Neural cell (in vitro differentiated cells): ENCODE data around the gene ENOX1. TPM values are rescaled to one million over a fixed set of nuclear protein-coding genes. Genes with fewer than 3 reads are reported as not detected.

Experiments used
- H2AFZ ChIP-seq: fragments of 200-600, 300-800 bp; sonication (generic), shearing (Covaris generic); 2 replicates; pipeline ENCODE4 v1.6.0; 2014; ENCODE audit warnings: low read depth, mild to moderate bottlenecking, antibody characterized with exemption, low read length, moderate library complexity
- H3F3A ChIP-seq: fragments of 200-600 bp; shearing (Covaris generic); 2 replicates; pipeline ENCODE4 v1.6.1; 2016; ENCODE audit warnings: mild to moderate bottlenecking, moderate library complexity, mixed read lengths, antibody characterized with exemption, low read length; ENCODE audit not compliant: insufficient read depth, poor library complexity, severe bottlenecking
- H3K27ac ChIP-seq: fragments of 200-600, 300-800 bp; sonication (generic), shearing (Covaris generic); 2 replicates; pipeline ENCODE4 v1.5.1; 2014; ENCODE audit warnings: mild to moderate bottlenecking, low read length, moderate library complexity
- H3K27me3 ChIP-seq: fragments of 300-800, 200-600 bp; sonication (generic), shearing (Covaris generic); 2 replicates; pipeline ENCODE4 v1.6.0; 2014; ENCODE audit warnings: mild to moderate bottlenecking, low read depth, low read length, moderate library complexity; ENCODE audit not compliant: insufficient read depth
- H3K36me3 ChIP-seq: fragments of 300-800, 200-600 bp; sonication (generic), shearing (Covaris generic); 2 replicates; pipeline ENCODE4 v1.5.1; 2014; ENCODE audit warnings: mild to moderate bottlenecking, antibody characterized with exemption, low read length, moderate library complexity; ENCODE audit not compliant: insufficient read depth
- H3K4me2 ChIP-seq: fragments of 300-800, 200-600 bp; sonication (generic), shearing (Covaris generic); 2 replicates; pipeline ENCODE4 v1.6.0; 2014; ENCODE audit warnings: mild to moderate bottlenecking, low read length
- H3K4me3 ChIP-seq: fragments of 300-800, 200-600 bp; sonication (generic), shearing (Covaris generic); 2 replicates; pipeline ENCODE4 v1.5.1; 2014; ENCODE audit warnings: mild to moderate bottlenecking, low read length, moderate library complexity
- H3K79me2 ChIP-seq: fragments of 200-600 bp; shearing (Covaris generic); replicated peaks from 2 replicates; pipeline ENCODE4 v1.6.0; 2014; ENCODE audit warnings: mild to moderate bottlenecking, low read length, moderate library complexity; ENCODE audit not compliant: insufficient read depth
- H3K9ac ChIP-seq: fragments of 300-800, 200-600 bp; sonication (generic), shearing (Covaris generic); 2 replicates; pipeline ENCODE4 v1.6.1; 2016; ENCODE audit warnings: mild to moderate bottlenecking, low read length, mixed read lengths
- H3K9me2 ChIP-seq: fragments of 200-600 bp; shearing (Covaris generic); 2 replicates; pipeline ENCODE4 v1.6.1; 2016; ENCODE audit warnings: mild to moderate bottlenecking, low read length, mixed read lengths; ENCODE audit not compliant: insufficient read depth
- H3K9me3 ChIP-seq: fragments of 200-600, 300-800 bp; sonication (generic), shearing (Covaris generic); 2 replicates; pipeline ENCODE4 v1.6.1; 2016; ENCODE audit warnings: mild to moderate bottlenecking, mixed run types, low read length, moderate library complexity, mixed read lengths
- H4K20me1 ChIP-seq: fragments of 200-600 bp; shearing (Covaris generic); 2 replicates; pipeline ENCODE4 v1.6.1; 2016; ENCODE audit warnings: mild to moderate bottlenecking, mixed run types; ENCODE audit not compliant: insufficient read depth
- CTCF ChIP-seq: fragments of 450-650 bp; IDR thresholded peaks from 2 replicates; pipeline ENCODE4 v1.5.1; 2014; ENCODE audit warnings: antibody characterized with exemption, mild to moderate bottlenecking, moderate library complexity; ENCODE audit not compliant: poor library complexity, severe bottlenecking
- EP300 ChIP-seq: fragments of 450-650 bp; conservative IDR thresholded peaks from 2 replicates; pipeline ENCODE4 v1.6.1; 2014; ENCODE audit warnings: antibody characterized with exemption, mild to moderate bottlenecking, moderate library complexity; ENCODE audit not compliant: poor library complexity, severe bottlenecking
- EZH2 ChIP-seq: fragments of 200-600, 300-800 bp; shearing (Covaris generic), sonication (generic); IDR thresholded peaks from 2 replicates; pipeline ENCODE4 v1.6.1; 2014; ENCODE audit warnings: antibody characterized with exemption, low read length, borderline replicate concordance, mild to moderate bottlenecking; ENCODE audit not compliant: insufficient read depth, poor library complexity, severe bottlenecking
- MXI1 ChIP-seq: fragments of 450-650 bp; conservative IDR thresholded peaks from 2 replicates; pipeline ENCODE4 v1.6.1; 2014; ENCODE audit warnings: antibody characterized with exemption, mild to moderate bottlenecking; ENCODE audit not compliant: poor library complexity, severe bottlenecking
- POLR2AphosphoS5 ChIP-seq: IDR thresholded peaks from 2 replicates; pipeline ENCODE4 v1.6.1; 2012
- RAD21 ChIP-seq: fragments of 450-650 bp; conservative IDR thresholded peaks from 2 replicates; pipeline ENCODE4 v1.6.1; 2014; ENCODE audit warnings: antibody characterized with exemption, mild to moderate bottlenecking, moderate library complexity
- REST ChIP-seq: IDR thresholded peaks from 2 replicates; pipeline ENCODE4 v1.6.1; 2012; ENCODE audit warnings: borderline replicate concordance
- SMC3 ChIP-seq: fragments of 450-650 bp; conservative IDR thresholded peaks from 2 replicates; pipeline ENCODE4 v1.6.1; 2014; ENCODE audit warnings: antibody characterized with exemption, mild to moderate bottlenecking, moderate library complexity; ENCODE audit not compliant: poor library complexity
- TAF1 ChIP-seq: IDR thresholded peaks from 2 replicates; pipeline ENCODE4 v1.6.1; 2012; ENCODE audit warnings: low read depth
- polyA plus RNA-seq: library from polyadenylated mRNA; depleted of rRNA; stranded (reverse); fragments of >200 nt; gene quantifications from 2 replicates; pipeline ENCODE4 v1.2.3, GENCODE V29; 2014

The ENOX1 gene
- polyA plus RNA-seq, 1 donor from 2014 or later, result 42.6 TPM

- no peak for TF ChIP-seq EZH2
- no peak for TF ChIP-seq RAD21
- TF ChIP-seq CTCF, result no peak
- TF ChIP-seq TAF1, result no peak
- TF ChIP-seq REST, result no peak
- no peak for TF ChIP-seq EP300
- no peak for TF ChIP-seq SMC3
- TF ChIP-seq POLR2AphosphoS5, result no peak
- no peak for TF ChIP-seq MXI1
Measured at GRCh38 chr13:43546251-43546650, 240.5 kb downstream of the ENOX1 start.

GRCh38 chr13:43545317-43545874, 241.4 kb downstream of the ENOX1 start:
- H3K79me2 ChIP-seq, result no peaks in the 10 kb centered on the region
- no peaks in the 10 kb centered on the region for H3F3A ChIP-seq
- H4K20me1 ChIP-seq, result no peaks in the 10 kb centered on the region
- H3K4me2 ChIP-seq, result no peak overlapping the region
- no peaks in the 10 kb centered on the region for H3K9me3 ChIP-seq
- no peak overlapping the region for H3K4me3 ChIP-seq
- no peaks in the 10 kb centered on the region for H3K9me2 ChIP-seq
- H2AFZ ChIP-seq, result no peak overlapping the region
- no peak overlapping the region for H3K27ac ChIP-seq
- H3K36me3 ChIP-seq, result no peaks in the 10 kb centered on the region
- no peak for TF ChIP-seq TAF1
- no peak for TF ChIP-seq CTCF
- no peak for TF ChIP-seq SMC3
- TF ChIP-seq RAD21, result no peak
- TF ChIP-seq MXI1, result no peak
- TF ChIP-seq POLR2AphosphoS5, result no peak
- TF ChIP-seq REST, result no peak
- TF ChIP-seq EP300, result no peak
- TF ChIP-seq EZH2, result no peak
- no peak overlapping the region for H3K9ac ChIP-seq
- no peaks in the 10 kb centered on the region for H3K27me3 ChIP-seq

More at GRCh38 chr13:43546251-43546650, 240.5 kb downstream of the ENOX1 start:
- Histone ChIP-seq H3K9ac (no peak overlapping the region), H3K79me2 (no peaks in the 10 kb centered on the region), H2AFZ (no peak overlapping the region), H3K4me3 (no peak overlapping the region), H3F3A (no peaks in the 10 kb centered on the region), H3K4me2 (no peak overlapping the region), H3K27ac (no peak overlapping the region), H3K36me3 (no peaks in the 10 kb centered on the region), H3K27me3 (no peaks in the 10 kb centered on the region), H4K20me1 (no peaks in the 10 kb centered on the region), H3K9me2 (no peaks in the 10 kb centered on the region), H3K9me3 (no peaks in the 10 kb centered on the region)
